ENCODE data around the gene PXMP2. TPM values are rescaled to one million over a fixed set of nuclear protein-coding genes. Genes with fewer than 3 reads are reported as not detected.
A peak's percentile ranks its signal among the peaks of the same experiment; 100 is the strongest.

The PXMP2 gene
- polyA plus RNA-seq, 3 donors: 2.9 to 9.2 (median 8.7) TPM

- Mint-ChIP-seq H3K4me1 (peaks cover 9% of the 10 kb centered on the region), H3K9me3 (peaks cover 0 to 4% (median 0%) of the 10 kb centered on the region in 7 donors), H3K27me3 (ENCODE audit: low read depth in 3 of 3) (peaks cover 0 to 2% (median 0%) of the 10 kb centered on the region in 3 donors), H3K4me3 (no peak overlapping the region), H3K27ac (no peak overlapping the region), H3K36me3 (peaks cover 51 to 76% of the 10 kb centered on the region in 2 donors)
- Histone ChIP-seq H3K9ac (ENCODE audit: insufficient read depth, low read length, poor library complexity, severe bottlenecking) (no peak overlapping the region), H2AFZ (ENCODE audit: insufficient read depth, low read depth, low read length, poor library complexity, severe bottlenecking) (no peak overlapping the region), H3K79me2 (ENCODE audit: insufficient read depth, low read length) (peaks cover 33% of the 10 kb centered on the region), H3K9me3 (replicated peaks in 1 of 2; ENCODE audit: control insufficient read depth in 1 of 2, insufficient read depth in 1 of 2, low read length in 2 of 2) (no peaks in the 10 kb centered on the region), H4K20me1 (ENCODE audit: insufficient read depth, low read length) (peaks cover 12% of the 10 kb centered on the region), H3K4me2 (replicated peaks; ENCODE audit: extremely low read depth, low read length, poor library complexity, severe bottlenecking) (no peak overlapping the region), H3K27me3 (ENCODE audit: control insufficient read depth in 2 of 2, insufficient read depth in 2 of 2, low read length in 2 of 2) (no peaks in the 10 kb centered on the region), H3K4me1 (ENCODE audit: control insufficient read depth in 1 of 2, insufficient read depth in 2 of 2, low read length in 2 of 2) (peaks cover 6 to 8% of the 10 kb centered on the region in 2 donors), H3K27ac (ENCODE audit: low read depth in 1 of 2, low read length in 2 of 2) (no peak overlapping the region), H3K36me3 (replicated peaks in 1 of 2; ENCODE audit: control insufficient read depth in 1 of 2, insufficient read depth in 2 of 2, low read length in 2 of 2) (peaks cover 50 to 63% of the 10 kb centered on the region in 2 donors), H3K4me3 (replicated peaks in 1 of 3; ENCODE audit: low read depth in 2 of 3, low read length in 3 of 3) (no peak overlapping the region)
- DNase-seq: no peak
- 97% methylated on average over 10 of the region's 11 CpGs for WGBS (ENCODE audit: insufficient coverage)
- no peak for TF ChIP-seq CTCF (IDR thresholded peaks at IDR 0.05)
- intact Hi-C loops (cut with micrococcal nuclease): loop anchor here in 1 of 2 donors (10.0 kb wide), 1 partner anchor 108 kb away; the partner anchor contains the start of gene GOLGA3
Measured at GRCh38 chr12:132716356-132716755, 29.0 kb downstream of the PXMP2 start.

GRCh38 chr12:132717011-132717410, 29.6 kb downstream of the PXMP2 start:
- peaks cover 54 to 81% of the 10 kb centered on the region in 2 donors for H3K36me3 Mint-ChIP-seq
- Histone ChIP-seq H3K4me3 (replicated peaks in 1 of 3; ENCODE audit: low read depth in 2 of 3, low read length in 3 of 3) (no peak overlapping the region), H3K4me2 (replicated peaks; ENCODE audit: extremely low read depth, low read length, poor library complexity, severe bottlenecking) (no peak overlapping the region), H3K79me2 (ENCODE audit: insufficient read depth, low read length) (peaks cover 26% of the 10 kb centered on the region), H2AFZ (ENCODE audit: insufficient read depth, low read depth, low read length, poor library complexity, severe bottlenecking) (no peak overlapping the region), H3K9ac (ENCODE audit: insufficient read depth, low read length, poor library complexity, severe bottlenecking) (no peak overlapping the region), H3K9me3 (replicated peaks in 1 of 2; ENCODE audit: control insufficient read depth in 1 of 2, insufficient read depth in 1 of 2, low read length in 2 of 2) (no peaks in the 10 kb centered on the region), H3K27ac (ENCODE audit: low read depth in 1 of 2, low read length in 2 of 2) (no peak overlapping the region), H4K20me1 (ENCODE audit: insufficient read depth, low read length) (peaks cover 12% of the 10 kb centered on the region), H3K36me3 (replicated peaks in 1 of 2; ENCODE audit: control insufficient read depth in 1 of 2, insufficient read depth in 2 of 2, low read length in 2 of 2) (peaks cover 52 to 69% of the 10 kb centered on the region in 2 donors), H3K27me3 (ENCODE audit: control insufficient read depth in 2 of 2, insufficient read depth in 2 of 2, low read length in 2 of 2) (no peaks in the 10 kb centered on the region), H3K4me1 (ENCODE audit: control insufficient read depth in 1 of 2, insufficient read depth in 2 of 2, low read length in 2 of 2) (peaks cover 0 to 1% of the 10 kb centered on the region in 2 donors)
- peaks cover 4% of the 10 kb centered on the region for H3K4me1 Mint-ChIP-seq
- no peak overlapping the region for H3K4me3 Mint-ChIP-seq
- DNase-seq: peak in 1 of 3 donors; percentile 1
- H3K27me3 Mint-ChIP-seq (ENCODE audit: low read depth in 3 of 3): no peaks in the 10 kb centered on the region
- intact Hi-C loops (cut with micrococcal nuclease): loop anchor here in 1 of 2 donors (10.0 kb wide), 1 partner anchor 108 kb away; the partner anchor contains the start of gene GOLGA3
- 96% methylated on average over 12 of the region's 17 CpGs for WGBS (ENCODE audit: insufficient coverage)
- no peak overlapping the region for H3K27ac Mint-ChIP-seq
- peaks cover 0 to 4% (median 0%) of the 10 kb centered on the region in 7 donors for H3K9me3 Mint-ChIP-seq
- TF ChIP-seq CTCF (IDR thresholded peaks at IDR 0.05): no peak
